Astrocyte of the spinal cord (primary cell): ENCODE data around the gene GAB2.

ENCODE experiments used
- DNase-seq: peaks from one replicate; pipeline ENCODE4 v3.0.0; 2011; ENCODE audit warnings: low read depth, low spot score
- H3K4me3 ChIP-seq: 2 replicates; pipeline ENCODE4 v1.5.1; 2011; ENCODE audit warnings: low read depth, mild to moderate bottlenecking, low read length, moderate library complexity
- in situ Hi-C: cut with HindIII; loops from 2 replicates; pipeline ENCODE4 v1.10.0; 2017; ENCODE audit warnings: low sequenced_read_pairs
- TF ChIP-seq, protein P1 (sequence below): IDR thresholded peaks from 2 replicates; pipeline ENCODE4 v1.5.1; 2012; ENCODE audit warnings: low read depth, mild to moderate bottlenecking, low read length, inconsistent platforms

The GAB2 gene

DNA sequence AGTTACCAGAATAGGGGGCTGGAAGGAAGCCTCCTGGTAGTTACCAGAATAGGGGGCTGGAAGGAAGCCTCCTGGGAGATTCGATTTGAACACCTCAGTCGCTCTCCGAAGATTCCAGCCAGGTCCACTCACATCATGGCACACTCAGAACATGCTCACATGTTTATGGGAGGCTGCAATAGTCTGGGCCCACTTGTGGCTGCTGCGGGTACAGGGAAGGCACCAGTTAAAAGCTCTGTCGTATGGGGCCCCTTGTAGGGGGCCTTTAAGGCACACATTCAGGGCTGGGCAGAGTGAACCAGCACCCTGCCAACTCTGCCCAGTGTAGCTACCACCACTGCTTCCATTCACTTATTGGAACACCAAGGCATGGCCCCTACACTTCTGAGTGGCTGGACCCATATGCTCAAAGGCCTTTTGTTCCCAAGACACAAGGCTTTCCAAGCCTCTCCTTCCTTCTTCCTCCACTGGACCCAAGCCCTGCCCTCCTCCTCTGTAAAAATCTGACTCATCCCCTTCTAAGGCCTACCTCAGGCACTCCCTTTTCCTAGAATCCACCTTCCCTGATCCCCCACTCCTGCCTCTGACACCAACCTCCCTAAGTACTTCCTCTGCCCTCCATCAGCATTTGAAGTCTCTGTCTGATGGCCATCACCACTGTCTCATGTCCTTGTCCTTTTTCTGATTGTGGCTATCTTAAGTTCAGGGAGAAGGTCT, 200.9 kb downstream of the GAB2 start:
- in situ Hi-C loops = no loop called here
- no peak for DNase-seq

DNA sequence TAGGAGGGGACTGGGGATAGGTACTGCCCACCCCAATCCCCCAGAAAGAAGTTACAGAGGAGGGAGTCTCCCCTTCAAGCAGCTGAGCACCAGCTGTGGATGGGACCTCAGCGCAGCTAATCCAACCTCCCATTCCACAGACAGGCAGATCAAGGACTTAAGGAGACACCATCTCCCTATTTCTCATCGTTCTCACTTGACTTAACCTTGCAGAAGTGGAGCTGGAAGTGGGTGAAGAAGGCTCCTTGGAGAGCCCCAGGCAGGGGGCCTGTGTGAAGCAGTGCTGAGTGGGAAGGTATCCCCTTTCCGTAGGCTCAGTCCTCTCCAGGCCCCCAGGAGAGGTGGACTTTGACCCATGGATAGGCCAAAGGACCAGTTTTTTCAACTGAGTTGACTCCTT, 201.6 kb downstream of the GAB2 start:
- no peak overlapping the region for H3K4me3 ChIP-seq
- in situ Hi-C loops = no loop called here
- no peak for DNase-seq
- TF ChIP-seq, protein P1, sequence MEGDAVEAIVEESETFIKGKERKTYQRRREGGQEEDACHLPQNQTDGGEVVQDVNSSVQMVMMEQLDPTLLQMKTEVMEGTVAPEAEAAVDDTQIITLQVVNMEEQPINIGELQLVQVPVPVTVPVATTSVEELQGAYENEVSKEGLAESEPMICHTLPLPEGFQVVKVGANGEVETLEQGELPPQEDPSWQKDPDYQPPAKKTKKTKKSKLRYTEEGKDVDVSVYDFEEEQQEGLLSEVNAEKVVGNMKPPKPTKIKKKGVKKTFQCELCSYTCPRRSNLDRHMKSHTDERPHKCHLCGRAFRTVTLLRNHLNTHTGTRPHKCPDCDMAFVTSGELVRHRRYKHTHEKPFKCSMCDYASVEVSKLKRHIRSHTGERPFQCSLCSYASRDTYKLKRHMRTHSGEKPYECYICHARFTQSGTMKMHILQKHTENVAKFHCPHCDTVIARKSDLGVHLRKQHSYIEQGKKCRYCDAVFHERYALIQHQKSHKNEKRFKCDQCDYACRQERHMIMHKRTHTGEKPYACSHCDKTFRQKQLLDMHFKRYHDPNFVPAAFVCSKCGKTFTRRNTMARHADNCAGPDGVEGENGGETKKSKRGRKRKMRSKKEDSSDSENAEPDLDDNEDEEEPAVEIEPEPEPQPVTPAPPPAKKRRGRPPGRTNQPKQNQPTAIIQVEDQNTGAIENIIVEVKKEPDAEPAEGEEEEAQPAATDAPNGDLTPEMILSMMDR = no peak

More for the DNA sequence above, 200.9 kb downstream of the GAB2 start:
- H3K4me3 ChIP-seq = no peak overlapping the region
- TF ChIP-seq, protein P1 = no peak

DNA sequence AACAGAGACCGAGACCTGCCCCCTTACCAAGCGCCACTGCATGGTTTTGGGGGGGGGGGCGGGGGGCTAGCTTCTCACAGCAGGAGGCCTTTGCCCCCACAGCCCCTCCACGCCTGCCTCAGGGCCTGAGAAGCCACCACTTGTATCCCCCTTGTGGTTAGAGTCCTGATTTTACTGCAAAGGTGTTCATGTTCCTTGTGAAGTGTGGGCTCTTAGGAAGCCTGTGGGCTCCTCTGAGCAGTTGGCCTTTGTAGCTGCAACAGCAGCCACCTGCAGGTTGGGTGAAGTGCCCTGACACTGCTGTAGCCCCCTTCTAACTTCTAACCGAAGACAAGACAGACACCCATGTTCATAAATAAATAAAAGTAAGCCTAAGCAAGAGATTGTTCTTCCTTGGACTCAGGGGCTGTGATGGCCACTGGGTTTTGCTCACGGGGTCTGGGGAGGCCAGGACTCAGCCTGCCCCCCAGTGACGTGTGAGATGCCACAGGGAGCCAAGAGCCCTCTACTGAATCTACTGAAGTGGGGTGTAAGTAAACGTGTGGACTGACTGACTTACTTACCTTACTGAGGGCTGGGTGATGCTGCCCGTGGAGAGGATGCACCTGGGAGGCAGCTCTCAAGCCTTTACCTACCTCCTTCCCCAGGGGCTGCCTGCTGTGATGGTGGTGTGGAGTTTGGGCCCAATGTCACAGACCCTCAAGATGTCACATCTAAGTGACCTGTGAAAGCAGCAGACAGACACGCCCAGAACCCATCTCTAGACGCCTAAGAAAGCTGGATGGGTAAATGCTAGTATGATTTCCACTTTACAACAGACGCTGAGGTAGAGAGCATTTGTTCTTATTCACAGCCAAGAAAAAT, 203.1 kb downstream of the GAB2 start:
- TF ChIP-seq, protein P1 = no peak
- H3K4me3 ChIP-seq = no peak overlapping the region
- in situ Hi-C loops = no loop called here
- DNase-seq = no peak

DNA sequence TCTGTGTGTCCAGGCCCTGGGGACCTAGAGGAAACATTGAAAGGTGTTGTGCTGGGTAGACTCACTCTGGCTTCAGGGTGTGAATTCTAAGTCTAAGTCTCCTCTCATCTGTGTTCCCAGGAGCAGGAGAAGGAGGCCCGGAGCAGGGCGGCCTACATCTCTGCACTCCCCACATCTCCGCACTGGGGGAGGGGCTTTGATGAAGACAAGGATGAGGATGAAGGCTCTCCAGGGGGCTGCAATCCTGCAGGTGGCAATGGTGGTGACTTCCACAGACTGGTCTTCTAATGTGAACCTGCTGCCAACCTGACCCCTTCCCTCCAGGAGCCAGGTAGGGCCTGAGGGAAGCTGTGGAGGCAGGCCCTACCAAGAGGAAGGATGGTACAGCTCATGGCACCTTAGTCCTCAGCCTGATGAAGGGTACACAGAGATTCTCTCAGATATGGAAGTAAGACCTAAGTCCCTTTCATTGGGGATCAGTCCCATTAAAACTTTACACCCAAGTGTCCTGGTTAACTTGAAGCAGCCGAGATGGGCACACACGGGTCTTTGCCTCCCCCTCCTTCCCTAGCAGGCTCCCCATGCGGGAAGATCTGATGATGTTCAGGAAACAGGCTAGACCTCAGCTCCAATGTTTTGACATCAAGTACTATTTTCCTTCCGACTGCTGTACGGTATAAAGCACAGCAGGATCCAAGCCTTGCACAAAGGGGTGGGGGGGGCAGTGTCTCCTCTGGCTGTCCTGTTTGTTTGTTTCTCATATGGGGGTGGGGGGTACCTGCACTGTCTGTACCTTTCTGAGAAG, 203.9 kb downstream of the GAB2 start:
- no peak overlapping the region for H3K4me3 ChIP-seq
- TF ChIP-seq, protein P1 = no peak
- peak; percentile 48 for DNase-seq
- in situ Hi-C loops = no loop called here

DNA sequence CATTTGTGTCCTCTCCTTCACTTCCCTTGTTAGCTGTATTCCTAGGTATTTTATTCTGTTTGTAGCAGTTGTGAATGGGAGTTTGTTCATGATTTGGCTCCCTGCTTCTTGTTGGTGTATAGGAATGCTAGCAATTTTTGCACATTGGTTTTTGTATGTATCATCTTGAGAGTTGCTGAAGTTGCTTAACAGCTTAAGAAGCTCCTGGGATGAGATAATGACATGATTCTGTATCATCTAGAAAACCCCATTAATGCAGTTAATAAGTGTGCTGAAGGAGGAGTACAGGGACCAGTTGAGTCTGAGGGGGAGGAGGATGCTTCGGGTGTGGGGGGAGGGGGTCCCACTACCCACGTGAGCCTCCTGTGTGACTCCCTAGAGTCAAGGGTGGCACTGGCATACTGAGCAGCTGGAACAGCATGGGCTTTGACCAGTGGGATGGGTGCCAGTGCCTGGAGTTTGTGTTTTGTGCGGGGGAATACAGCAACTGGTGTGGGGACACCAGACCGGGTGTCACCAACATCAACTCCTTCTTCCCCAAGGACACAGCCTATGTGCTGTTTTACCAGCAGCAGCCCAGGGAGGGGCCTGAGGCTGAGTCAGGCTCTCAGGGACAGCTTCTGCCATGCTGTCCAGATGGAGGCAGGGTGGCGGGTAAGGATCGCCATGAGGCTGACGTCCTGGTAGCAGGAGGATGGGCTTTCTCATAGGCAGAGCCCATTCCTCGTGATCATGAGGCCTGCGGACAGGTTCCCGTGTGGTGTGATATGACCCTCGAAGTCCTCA, 204.8 kb downstream of the GAB2 start:
- TF ChIP-seq, protein P1 = no peak
- in situ Hi-C loops = no loop called here
- peak; percentile 13 for DNase-seq
- H3K4me3 ChIP-seq = no peak overlapping the region
